Right ventricle myocardium superior (tissue), 1 donor: ENCODE measurements around the gene RTP5. TPM values are rescaled to one million over a fixed set of nuclear protein-coding genes. Genes with fewer than 3 reads are reported as not detected.
"Not testable (repeated sequence)": the region's sequence is repeated elsewhere in the genome, so short reads cannot be mapped to it uniquely, and the experiment has no call there.

Source experiments
- ATAC-seq: fragments of 200-7000 bp; cut with Tn5 transposase; one replicate; pipeline ENCODE4 v1.9.1; 2020; ENCODE audit warnings: mild to moderate bottlenecking; ENCODE audit not compliant: poor library complexity
- DNase-seq: peaks from one replicate; pipeline ENCODE4 v3.0.0-alpha.2; 2020
- intact Hi-C: fragments of 100-400 bp; cut with DNase I; formaldehyde crosslinking; loops from one replicate; pipeline ENCODE4 v1.11.2; 2022
- long read RNA-seq: library from polyadenylated mRNA; unstranded; transcript quantifications from one replicate; pipeline ENCODE4 v2.0.0, GENCODE V29; 2021
- total RNA-seq: library from RNA; stranded (reverse); fragmentation: NEBNext Ultra II Directional; extraction: Animal tissue kit (Norgen Biotek cat#: 25700); gene quantifications from one replicate; pipeline ENCODE4 v1.2.1, GENCODE V29; 2021
- donor health status: DM: no; HTN: yes; CAD: no; lungs with severe emphysema.

Gene RTP5
- total RNA-seq = not detected
- long read RNA-seq = 0 reads

GRCh38 chr2:241869087-241869961 is at the start of gene RTP5:
Gene RTP5 (plus strand): TSS chr2:241869729. CDS start chr2:241869757, 28 bp downstream.
- ATAC-seq (no peak), DNase-seq (no peak)
- intact Hi-C loops = no loop called here

- intact Hi-C loops, DNase-seq, ATAC-seq: not testable (repeated sequence)
Measured at GRCh38 chr2:241819947-241820624, 49.4 kb upstream of the RTP5 start.

- no peak for ATAC-seq
Measured at GRCh38 chr2:241820625-241821384, 48.7 kb upstream of the RTP5 start.

GRCh38 chr2:241821460-241822263 is 47.9 kb upstream of the RTP5 start:
- no peak for ATAC-seq
- intact Hi-C loops = no loop called here

More at GRCh38 chr2:241820625-241821384, 48.7 kb upstream of the RTP5 start:
- DNase-seq = peak; percentile 29
- intact Hi-C loops = no loop called here

GRCh38 chr2:241822264-241822623 is 47.3 kb upstream of the RTP5 start:
- DNase-seq = peak; percentile 17
- ATAC-seq = no peak
- intact Hi-C loops = no loop called here

More at GRCh38 chr2:241821460-241822263, 47.9 kb upstream of the RTP5 start:
- no peak for DNase-seq

- ATAC-seq, intact Hi-C loops: not testable (repeated sequence)
- peak; percentile 29 for DNase-seq
Measured at GRCh38 chr2:241823531-241824437, 45.7 kb upstream of the RTP5 start.

GRCh38 chr2:241827394-241827793 is 42.1 kb upstream of the RTP5 start:
- DNase-seq (no peak), ATAC-seq (no peak)
- intact Hi-C loops = no loop called here

GRCh38 chr2:241833101-241833663 is 36.3 kb upstream of the RTP5 start:
- no peak for ATAC-seq
- DNase-seq = no peak
- intact Hi-C loops = no loop called here

GRCh38 chr2:241833756-241834526 is 35.6 kb upstream of the RTP5 start:
- ATAC-seq, intact Hi-C loops, DNase-seq: not testable (repeated sequence)

GRCh38 chr2:241834527-241835210 is 34.9 kb upstream of the RTP5 start:
- intact Hi-C loops = no loop called here
- DNase-seq = no peak
- no peak for ATAC-seq

- no peak for DNase-seq
- intact Hi-C loops = no loop called here
- ATAC-seq = no peak
Measured at GRCh38 chr2:241835611-241836010, 33.9 kb upstream of the RTP5 start.

- intact Hi-C loops = no loop called here
- ATAC-seq (no peak), DNase-seq (no peak)
Measured at GRCh38 chr2:241836292-241836691, 33.2 kb upstream of the RTP5 start.

GRCh38 chr2:241837197-241837965 is 32.1 kb upstream of the RTP5 start:
- ATAC-seq (no peak), DNase-seq (no peak)
- intact Hi-C loops = no loop called here

GRCh38 chr2:241841181-241842066 is 28.1 kb upstream of the RTP5 start:
- intact Hi-C loops = no loop called here
- DNase-seq (no peak), ATAC-seq (peak; percentile 56)
